Panc1 (cell line): ENCODE data around the gene ZNF23. TPM values are rescaled to one million over a fixed set of nuclear protein-coding genes. Genes with fewer than 3 reads are reported as not detected.

Source experiments
- ATAC-seq: fragments of 200-7000 bp; cut with Tn5 transposase; 2 replicates; pipeline ENCODE4 v1.9.1; 2020; ENCODE audit warnings: mild to moderate bottlenecking, moderate library complexity
- BruUV-seq: library from RNA; stranded (reverse); fragments of 400-500 nt; replicated peaks from 2 replicates; lab custom pipeline; 2021; lab: Mats Ljungman, UMichigan
- CTCF ChIA-PET: fragments of 300-600 bp; sonication (Branson Sonifier 250); formaldehyde crosslinking; loops from one replicate; lab custom pipeline; 2022; ENCODE audit warnings: antibody characterized with exemption; lab: Charles Lee
- POLR2A ChIA-PET: fragments of 300-600 bp; sonication (Branson Sonifier 250); formaldehyde crosslinking; loops from one replicate; lab custom pipeline; 2022; ENCODE audit warnings: antibody characterized with exemption; lab: Charles Lee
- DNase-seq: peaks from one replicate; pipeline ENCODE4 v3.0.0-alpha.2; 2010; ENCODE audit warnings: low read depth, low spot score
- H3K27ac ChIP-seq: 2 replicates; pipeline ENCODE4 v1.5.1; 2011; ENCODE audit warnings: mild to moderate bottlenecking, low read length, inconsistent platforms
- H3K27me3 ChIP-seq: fragments of 200-500 bp; sonication (Bioruptor generic); 2 replicates; pipeline ENCODE4 v1.6.0; 2014; ENCODE audit warnings: low read length, inconsistent platforms; ENCODE audit not compliant: control insufficient read depth, insufficient read depth
- H3K36me3 ChIP-seq: fragments of 200-500 bp; sonication (Bioruptor generic); 2 replicates; pipeline ENCODE4 v1.5.1; 2014; ENCODE audit warnings: inconsistent platforms, mild to moderate bottlenecking, low read length, moderate library complexity; ENCODE audit not compliant: control insufficient read depth, insufficient read depth
- H3K4me1 ChIP-seq: 2 replicates; pipeline ENCODE4 v1.5.1; 2011; ENCODE audit warnings: inconsistent platforms, mild to moderate bottlenecking, low read length, moderate library complexity; ENCODE audit not compliant: control insufficient read depth, insufficient read depth
- H3K4me3 ChIP-seq, 2 experiments: 2 replicates each; pipeline ENCODE4 v1.5.1; 2011 to 2012; ENCODE audit warnings: low read depth in 2 of 2, low read length in 2 of 2, mild to moderate bottlenecking in 2 of 2, inconsistent platforms in 1 of 2, moderate library complexity in 1 of 2
- H3K9me3 ChIP-seq: fragments of 200-500 bp; sonication (Bioruptor generic); 2 replicates; pipeline ENCODE4 v1.5.1; 2014; ENCODE audit warnings: low read depth, mild to moderate bottlenecking, inconsistent platforms, low read length, moderate library complexity; ENCODE audit not compliant: control insufficient read depth, insufficient read depth
- CTCF ChIP-seq: fragments of 450-650 bp; IDR thresholded peaks from 2 replicates; pipeline ENCODE4 v1.5.1; 2017; ENCODE audit warnings: mild to moderate bottlenecking
- POLR2AphosphoS5 ChIP-seq: IDR thresholded peaks from 2 replicates; pipeline ENCODE4 v1.6.1; 2012; ENCODE audit warnings: mild to moderate bottlenecking, low read depth, low read length, moderate library complexity
- REST ChIP-seq, 2 experiments: IDR thresholded peaks; 2 replicates each; pipeline ENCODE4 v1.6.1; 2011 to 2012; ENCODE audit warnings: low read depth in 2 of 2, control low read depth in 1 of 2, low read length in 1 of 2, mild to moderate bottlenecking in 1 of 2, moderate library complexity in 1 of 2; ENCODE audit not compliant: insufficient read depth in 1 of 2
- SIN3A ChIP-seq: IDR thresholded peaks from 2 replicates; pipeline ENCODE4 v1.6.1; 2012; ENCODE audit warnings: low read depth, mild to moderate bottlenecking, low read length, moderate library complexity, borderline replicate concordance; ENCODE audit not compliant: insufficient read depth
- TCF7L2 ChIP-seq: IDR thresholded peaks from 2 replicates; pipeline ENCODE4 v1.6.1; 2011; ENCODE audit warnings: mild to moderate bottlenecking, low read depth, low read length, inconsistent platforms
- in situ Hi-C: cut with HindIII; loops from 2 replicates; pipeline ENCODE4 v1.10.0; 2016; ENCODE audit warnings: low sequenced_read_pairs, low pct_unique_long_range_greater_than_20kb
- intact Hi-C: fragments of 100-400 bp; cut with micrococcal nuclease; formaldehyde crosslinking; loops from one replicate; pipeline ENCODE4 v1.10.0; 2022; ENCODE audit not compliant: unreplicated experiment
- total RNA-seq: library from RNA; stranded (reverse); gene quantifications from one replicate; pipeline ENCODE4 v1.2.1, GENCODE V29; 2021; ENCODE audit not compliant: unreplicated experiment

The ZNF23 gene
- total RNA-seq, 1 experiment from 2014 or later: 5.2 TPM

- H3K4me1 ChIP-seq: no peaks in the 10 kb centered on the region
- ChIA-PET CTCF (no interaction called here), POLR2A (no interaction called here)
- no peak for TF ChIP-seq REST (IDR thresholded peaks at IDR 0.05; ENCODE audit: insufficient read depth in 1 of 2, low read depth in 2 of 2, low read length in 1 of 2)
- TF ChIP-seq TCF7L2: no peak
- TF ChIP-seq SIN3A: no peak
- TF ChIP-seq CTCF: no peak
- no peak for TF ChIP-seq POLR2AphosphoS5
- no peak for ATAC-seq
- H3K9me3 ChIP-seq: peaks cover 19% of the 10 kb centered on the region; the same call in 1 of the 2 replicates
- H3K27me3 ChIP-seq: no peaks in the 10 kb centered on the region
- H3K36me3 ChIP-seq: no peaks in the 10 kb centered on the region
- no TSS peak for BruUV-seq
- in situ Hi-C loops (no loop called here), intact Hi-C loops (no loop called here)
- no peak overlapping the region for H3K27ac ChIP-seq
- DNase-seq: no peak
- H3K4me3 ChIP-seq: no peak overlapping the region
These were observed 18.3 kb downstream of the ZNF23 start for GRCh38 chr16:71443714-71444113.

- no peaks in the 10 kb centered on the region for H3K36me3 ChIP-seq
- intact Hi-C loops (no loop called here), in situ Hi-C loops (no loop called here)
- DNase-seq (no peak), ATAC-seq (no peak)
- BruUV-seq: no TSS peak
- no peaks in the 10 kb centered on the region for H3K4me1 ChIP-seq
- TF ChIP-seq POLR2AphosphoS5: no peak
- TF ChIP-seq CTCF: no peak
- no peak for TF ChIP-seq SIN3A
- no peak for TF ChIP-seq REST (IDR thresholded peaks at IDR 0.05; ENCODE audit: insufficient read depth in 1 of 2, low read depth in 2 of 2, low read length in 1 of 2)
- no peak for TF ChIP-seq TCF7L2
- POLR2A ChIA-PET: no interaction called here
- CTCF ChIA-PET: no interaction called here
- H3K9me3 ChIP-seq: peaks cover 4% of the 10 kb centered on the region; the same call in 1 of the 2 replicates
- H3K27me3 ChIP-seq: no peaks in the 10 kb centered on the region
- no peak within 1 kb of the TSS for H3K4me3 ChIP-seq
- no peak within 1 kb of the TSS for H3K27ac ChIP-seq
These were observed 20.0 kb downstream of the ZNF23 start, which contains the start of gene TLE7 for GRCh38 chr16:71442051-71442440. Gene TLE7 (minus strand): TSS chr16:71442054. CDS start chr16:71433324, 8,730 bp downstream.
